CD4-positive, alpha-beta T cell treated with Interferon gamma for 1 hour (primary cell): ENCODE results near the gene PRTG.
"Not testable (repeated sequence)": the region's sequence is repeated elsewhere in the genome, so short reads cannot be mapped to it uniquely, and the experiment has no call there.

ENCODE experiments used
- DNase-seq: peaks from one replicate; pipeline ENCODE4 v3.0.0-alpha.2; 2020

Gene PRTG

GRCh38 chr15:55619783-55620182 is 123.2 kb downstream of the PRTG start:
- no peak for DNase-seq

DNA sequence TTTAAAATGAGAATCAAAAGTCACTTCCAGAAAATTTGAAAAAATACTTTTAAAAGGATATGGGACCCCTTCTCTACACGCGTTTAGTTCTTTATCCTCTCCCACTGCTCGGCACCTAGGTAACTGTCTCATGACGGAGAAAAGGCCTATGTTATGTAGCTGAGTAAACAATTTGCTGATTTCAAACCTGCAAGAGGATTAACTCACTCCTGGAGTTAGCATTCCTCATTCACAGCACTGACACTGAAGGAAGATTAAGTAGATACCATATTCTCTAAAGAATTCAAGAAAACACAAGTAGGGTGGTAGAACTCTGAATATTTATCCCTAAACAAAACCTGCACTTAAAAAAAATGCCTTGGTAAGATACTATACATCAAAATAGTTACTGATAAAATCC is 124.6 kb downstream of the PRTG start:
- DNase-seq = no peak

- no peak for DNase-seq
Measured at GRCh38 chr15:55615445-55615844, 127.5 kb downstream of the PRTG start.

- DNase-seq = no peak
Measured at GRCh38 chr15:55613727-55614126, 129.2 kb downstream of the PRTG start.

DNA sequence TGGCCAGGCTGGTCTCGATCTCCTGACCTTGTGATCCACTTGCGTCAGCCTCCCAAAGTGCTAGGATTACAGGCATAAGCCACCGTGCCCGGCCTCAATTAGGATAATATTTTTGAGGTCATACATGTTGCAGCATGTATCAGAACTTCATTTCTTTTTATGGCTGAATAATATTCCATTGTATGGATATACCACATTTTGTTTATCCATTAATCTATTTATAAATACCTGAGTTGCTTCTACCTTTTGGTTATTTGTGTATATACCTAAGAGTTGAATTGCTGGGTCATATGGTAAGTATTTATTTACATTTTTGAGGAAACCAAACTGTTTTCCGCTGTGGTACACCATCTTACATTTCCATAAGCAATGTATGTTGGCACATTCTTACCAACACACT is 136.7 kb downstream of the PRTG start:
- DNase-seq = no peak

GRCh38 chr15:55601374-55601773 is 141.6 kb downstream of the PRTG start:
- no peak for DNase-seq

DNA sequence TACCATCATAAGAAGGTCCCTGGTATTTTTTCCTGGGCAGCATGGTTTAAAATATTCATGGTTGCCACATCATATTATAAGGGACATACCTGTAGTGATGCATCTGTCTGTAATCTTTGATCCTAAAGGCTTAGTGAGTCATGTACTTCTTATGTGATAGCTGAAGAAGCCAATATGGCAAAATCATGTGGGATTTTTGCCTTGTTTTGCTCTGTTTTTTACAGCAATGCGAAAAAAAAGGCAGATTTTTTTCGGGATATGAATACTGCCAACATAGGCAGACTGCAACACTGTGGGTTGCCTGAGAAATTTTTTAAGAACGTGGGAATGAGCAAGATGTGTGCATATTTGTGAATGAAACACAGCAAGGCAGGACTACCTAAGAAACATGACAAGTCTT is 143.5 kb downstream of the PRTG start:
- no peak for DNase-seq

GRCh38 chr15:55593019-55593418 is 149.9 kb downstream of the PRTG start:
- DNase-seq = not testable (repeated sequence)

DNA sequence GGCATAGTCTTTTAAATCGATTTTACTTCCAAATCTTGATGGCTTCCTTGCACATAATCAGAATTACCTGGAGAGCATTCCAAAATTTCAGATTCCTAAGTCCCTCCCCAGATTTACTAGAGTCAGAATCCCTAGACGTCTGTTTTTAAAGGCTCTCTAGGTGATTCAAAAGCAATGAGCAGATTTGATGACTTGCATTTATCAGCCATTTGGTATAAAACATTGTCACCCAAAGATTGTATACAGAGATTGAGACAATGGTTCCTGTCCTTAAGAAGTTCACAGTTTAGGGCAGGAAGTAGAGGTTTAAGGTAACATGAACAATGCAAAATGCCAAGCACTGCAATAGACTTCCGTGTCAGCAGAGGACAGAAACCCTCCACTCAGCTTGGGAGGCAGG is 152.2 kb downstream of the PRTG start:
- no peak for DNase-seq

DNA sequence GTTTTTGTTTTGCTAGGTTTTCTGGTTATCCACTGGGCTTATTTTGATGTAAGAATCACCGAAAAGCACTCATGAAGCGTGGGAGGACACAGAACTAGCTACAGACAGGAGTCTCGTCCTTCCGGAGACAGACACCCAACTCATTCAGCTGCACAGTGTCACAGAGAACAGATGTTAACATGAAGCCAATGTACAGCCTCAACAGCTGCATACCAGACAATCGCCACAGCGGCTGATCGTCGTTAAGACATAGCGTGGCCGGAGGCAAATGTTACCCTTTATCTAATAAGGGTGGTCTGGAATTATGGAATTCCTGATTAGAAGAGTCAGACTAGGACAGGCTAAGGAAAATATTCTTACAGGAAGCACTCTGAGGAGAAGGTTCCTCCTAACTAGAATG is 153.7 kb downstream of the PRTG start:
- no peak for DNase-seq

DNA sequence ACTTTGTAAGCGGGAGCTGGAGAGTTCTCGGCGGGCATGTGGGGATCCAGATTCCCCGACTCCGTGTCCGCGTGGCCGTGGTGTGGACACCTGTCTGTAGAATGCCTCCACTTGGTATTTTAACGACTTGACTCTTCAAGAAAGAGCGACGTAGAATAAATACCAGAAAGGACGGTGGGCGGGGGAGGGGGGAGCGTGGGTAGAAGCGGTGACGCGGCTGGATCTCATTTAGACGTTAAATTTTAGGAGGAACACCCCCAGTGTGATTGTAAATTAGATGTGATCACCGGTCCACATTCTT is 154.2 kb downstream of the PRTG start:
- no peak for DNase-seq

DNA sequence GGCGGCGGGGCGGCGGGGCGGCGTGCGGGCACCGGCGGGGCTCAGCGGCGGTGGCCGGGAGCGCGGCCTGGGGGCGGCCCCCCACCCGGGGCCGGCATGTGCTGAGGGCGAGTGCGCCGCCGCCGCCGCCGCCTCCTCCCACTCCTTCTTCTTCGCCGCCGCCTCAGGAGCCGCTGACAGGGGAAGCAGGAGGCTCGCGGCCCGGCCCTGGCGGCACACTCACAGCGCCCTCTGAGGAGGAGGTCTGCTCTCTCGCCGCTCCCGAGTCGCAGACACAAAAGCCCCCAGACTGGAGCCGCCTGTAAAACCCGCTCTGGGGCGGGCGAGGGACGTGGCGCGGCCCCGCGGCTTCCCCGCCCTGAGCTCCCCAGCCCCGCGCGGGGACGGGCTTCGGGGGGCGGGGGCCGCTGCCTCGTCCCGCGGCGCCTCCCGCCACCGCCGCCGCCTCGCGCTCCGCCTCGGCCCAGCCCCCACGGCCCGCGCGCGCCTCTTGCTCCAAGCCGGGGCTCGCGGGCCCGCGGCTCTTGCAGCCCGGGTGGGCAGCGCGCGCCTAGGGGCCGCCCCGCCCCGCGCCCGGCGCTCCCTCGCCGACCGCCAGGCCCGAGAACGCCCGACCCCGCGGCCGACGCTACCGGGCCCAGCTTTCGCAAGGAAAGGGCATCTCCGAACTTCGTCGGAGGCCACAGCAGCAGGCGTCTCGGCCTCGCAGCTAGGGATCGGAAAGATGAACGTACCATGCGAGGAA is 154.7 kb downstream of the PRTG start, which contains the start of gene PYGO1:
Gene PYGO1 (minus strand): TSS at position 276 of the 745 bp plus-strand sequence. CDS start 462 bp downstream, outside the sequence.
- peak; percentile 9 for DNase-seq

GRCh38 chr15:55587321-55588069 is 155.5 kb downstream of the PRTG start:
- DNase-seq = no peak

GRCh38 chr15:55586808-55587207 is 156.1 kb downstream of the PRTG start:
- no peak for DNase-seq

DNA sequence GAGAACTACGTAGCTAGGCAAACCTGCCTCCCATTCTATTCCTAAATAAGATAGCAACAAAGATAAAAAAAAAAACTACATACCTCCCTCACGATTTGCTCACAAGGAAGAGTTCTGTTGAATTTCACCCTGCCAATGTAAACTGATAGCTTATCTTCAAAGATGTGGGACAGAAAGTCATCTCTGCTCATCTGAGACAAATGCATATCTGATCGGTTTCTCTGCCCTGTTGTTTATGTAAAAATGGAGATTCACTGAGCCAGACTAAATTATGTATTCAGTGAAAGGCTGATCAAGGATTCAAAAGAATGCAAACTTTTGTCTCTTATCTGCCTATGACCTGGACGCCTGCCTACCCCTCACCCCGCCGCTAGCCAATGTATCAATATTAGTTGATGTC is 166.0 kb downstream of the PRTG start:
- DNase-seq = no peak

GRCh38 chr15:55574096-55574495 is 168.9 kb downstream of the PRTG start:
- no peak for DNase-seq

- DNase-seq = no peak
Measured at GRCh38 chr15:55573224-55573623, 169.7 kb downstream of the PRTG start.

- DNase-seq = no peak
Measured at GRCh38 chr15:55564347-55565145, 178.4 kb downstream of the PRTG start.

- no peak for DNase-seq
Measured at GRCh38 chr15:55562601-55563000, 180.4 kb downstream of the PRTG start.
